HG03064 (cell line): ENCODE results near the gene VPS33B.
"Not testable (repeated sequence)": the region's sequence is repeated elsewhere in the genome, so short reads cannot be mapped to it uniquely, and the experiment has no call there.

ENCODE experiments used
- ATAC-seq: cut with Tn5 transposase; IDR thresholded peaks from one replicate; pipeline ENCODE4 v1.9.1; 2021; ENCODE audit warnings: low read depth; ENCODE audit not compliant: unreplicated experiment

The VPS33B gene

DNA sequence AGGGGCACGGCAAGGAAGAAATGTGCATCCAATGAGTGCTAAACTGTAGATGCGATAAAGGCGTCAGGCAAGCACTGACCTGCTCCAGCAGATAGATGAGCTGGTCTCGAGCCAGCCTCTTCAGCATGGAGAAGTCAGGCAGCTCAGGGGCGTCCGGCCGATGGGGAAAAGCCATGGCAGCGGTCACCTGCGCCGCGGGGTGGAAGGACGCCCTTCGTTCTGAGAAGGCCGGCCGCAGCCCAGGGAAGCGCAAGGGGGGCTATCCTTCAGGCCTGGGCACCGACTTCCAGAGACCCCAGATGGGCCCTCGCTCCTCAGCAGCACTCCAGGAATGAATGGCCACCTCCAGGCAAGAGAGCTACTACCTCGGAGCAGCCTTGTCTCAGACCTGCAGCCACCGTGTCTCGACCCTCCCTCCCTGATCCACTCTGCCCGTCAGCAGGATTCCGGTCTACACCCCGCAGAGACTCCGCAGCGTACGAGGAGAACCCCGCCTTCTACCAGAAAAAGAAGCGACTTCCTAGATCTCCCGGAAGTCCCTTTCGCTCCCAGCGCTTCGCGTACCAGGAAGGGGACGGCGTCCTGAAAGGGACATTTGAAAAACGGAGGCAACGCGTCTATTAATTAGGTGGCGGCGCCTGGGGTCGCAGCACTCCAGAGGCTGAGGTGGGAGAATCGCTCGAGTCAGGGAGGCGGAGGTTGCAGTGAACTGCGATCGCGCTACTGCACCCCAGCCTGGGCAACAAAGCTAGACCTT, at the start of gene VPS33B:
Gene VPS33B, minus strand, starts transcription at position 520 of the 757 bp plus-strand sequence. Its CDS starts 345 bp downstream, at position 175.
- ATAC-seq: peak; percentile 55

GRCh38 chr15:91072161-91072560, 49.8 kb upstream of the VPS33B start:
- no peak for ATAC-seq

- no peak for ATAC-seq
Measured at GRCh38 chr15:91070872-91071271, 48.5 kb upstream of the VPS33B start.

DNA sequence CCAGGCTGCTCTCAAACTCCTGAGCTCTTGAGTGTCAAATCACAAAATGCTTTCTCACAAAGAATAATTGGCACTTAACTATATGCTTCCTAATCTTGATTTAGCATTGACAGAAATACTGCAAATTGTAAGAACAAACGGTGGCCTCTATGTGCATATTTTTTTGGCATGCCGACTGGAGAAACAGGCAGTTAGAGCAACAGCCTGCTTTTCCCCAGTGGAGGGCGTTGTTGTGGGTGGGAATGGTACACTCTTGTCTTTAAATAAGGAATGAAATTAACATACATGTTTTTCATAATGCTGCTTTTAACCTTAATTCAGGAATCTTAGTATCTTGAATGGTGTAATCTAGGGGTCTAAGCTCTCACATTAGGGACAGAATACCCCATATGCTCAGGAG, 46.6 kb upstream of the VPS33B start:
- no peak for ATAC-seq

DNA sequence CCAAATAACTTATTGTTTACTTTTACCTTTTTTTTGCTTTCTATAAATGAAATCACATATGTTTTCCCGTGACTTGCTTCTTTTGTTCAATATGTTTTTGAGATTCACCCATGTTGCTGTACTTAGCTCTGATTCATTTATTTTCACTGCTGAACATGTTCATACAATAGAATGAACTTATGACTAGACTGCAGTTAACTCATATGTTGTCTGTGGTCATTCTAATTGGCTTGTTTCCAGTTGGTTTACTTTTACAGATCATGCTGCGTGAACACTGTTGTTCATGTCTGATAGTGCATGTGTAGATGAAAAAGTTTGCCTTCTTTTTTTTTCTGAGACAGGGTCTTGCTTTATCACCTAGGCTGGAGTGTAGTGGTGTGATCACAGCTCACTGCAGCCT, 46.0 kb upstream of the VPS33B start:
- ATAC-seq: no peak

- no peak for ATAC-seq
Measured at GRCh38 chr15:91067036-91067435, 44.6 kb upstream of the VPS33B start.

DNA sequence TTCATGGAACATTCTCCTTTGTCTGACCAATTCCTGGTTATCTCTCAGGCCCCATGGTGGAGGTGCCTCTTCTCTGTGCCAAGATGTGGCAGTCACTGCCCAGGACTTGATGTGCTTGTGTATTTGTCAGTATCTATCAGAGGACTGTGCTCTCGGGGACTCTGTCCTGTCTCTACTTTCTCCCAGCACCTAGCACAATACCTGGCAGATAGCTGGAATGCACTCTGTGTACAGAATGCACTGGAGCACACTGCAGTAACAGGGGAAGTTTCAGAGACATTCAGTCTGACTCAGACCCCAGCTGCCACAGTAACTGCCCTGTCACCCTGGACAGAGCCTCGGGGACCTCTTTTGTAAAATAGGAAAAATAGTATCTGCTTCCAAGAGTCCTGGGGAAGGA, 43.1 kb upstream of the VPS33B start:
- no peak for ATAC-seq

- ATAC-seq: no peak
Measured at GRCh38 chr15:91061997-91062396, 39.6 kb upstream of the VPS33B start.

DNA sequence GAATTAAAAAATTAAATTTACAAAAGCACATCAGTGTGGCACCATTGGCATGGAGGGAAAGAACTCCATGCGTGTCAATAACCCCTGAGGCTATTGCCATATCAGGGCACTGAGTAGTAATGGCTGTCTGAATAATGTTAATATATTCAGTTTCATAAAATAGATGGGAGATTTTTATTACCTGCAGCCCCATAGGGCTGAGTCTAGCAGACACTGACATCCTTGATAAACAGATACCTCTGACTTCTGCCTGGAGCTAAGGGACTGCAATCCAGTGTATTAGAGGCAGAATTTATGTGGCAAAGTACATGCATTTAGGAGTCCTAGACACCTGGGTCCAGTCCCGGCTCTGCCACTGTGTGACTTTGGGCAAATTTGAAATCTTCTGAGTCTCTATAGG, 38.8 kb upstream of the VPS33B start:
- no peak for ATAC-seq

DNA sequence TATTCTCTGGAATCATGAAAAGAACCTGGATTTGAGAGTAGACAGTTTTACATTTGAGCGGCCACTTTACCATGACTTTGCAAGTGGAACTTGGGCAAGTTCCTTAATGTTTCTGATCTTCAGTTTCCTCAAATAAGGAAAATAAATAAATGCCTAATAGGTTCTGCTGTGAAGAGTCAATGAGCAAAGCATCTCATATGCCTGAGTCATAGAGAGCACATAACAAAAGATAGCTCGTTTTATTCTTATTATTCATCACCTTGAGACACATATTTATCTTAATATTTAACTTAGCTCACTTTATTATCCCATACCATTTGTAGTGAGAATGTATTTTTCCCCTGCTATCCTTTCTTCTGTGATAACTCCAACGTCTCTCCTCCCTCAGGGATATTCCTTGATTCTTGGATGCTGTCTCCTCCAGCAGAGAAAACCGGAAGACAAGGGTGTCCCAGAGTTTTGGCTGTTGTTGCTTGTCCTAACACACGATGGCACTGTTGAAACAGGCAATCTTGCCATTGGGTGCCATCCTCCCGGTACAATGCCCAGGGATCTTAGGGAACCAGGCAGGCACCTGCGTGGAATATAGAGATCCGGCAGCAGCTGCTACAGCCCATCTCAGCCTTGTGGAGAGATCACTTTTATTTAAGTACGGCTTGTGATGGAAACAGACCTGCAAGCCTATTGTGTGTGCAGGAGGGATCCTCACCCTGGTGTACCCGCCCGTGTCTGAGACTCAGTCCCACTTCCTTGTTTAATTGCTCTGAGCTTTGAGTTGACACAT, 33.3 kb upstream of the VPS33B start:
- ATAC-seq: no peak

GRCh38 chr15:91054816-91055215, 32.4 kb upstream of the VPS33B start:
- ATAC-seq: no peak

- no peak for ATAC-seq
Measured at GRCh38 chr15:91051248-91051647, 28.9 kb upstream of the VPS33B start.

- ATAC-seq: no peak
Measured at GRCh38 chr15:91050128-91050455, 27.7 kb upstream of the VPS33B start.

- peak; percentile 89 for ATAC-seq
Measured at GRCh38 chr15:91049378-91050127, 27.2 kb upstream of the VPS33B start.

GRCh38 chr15:91047545-91048199, 25.3 kb upstream of the VPS33B start:
- no peak for ATAC-seq

- not testable (repeated sequence) for ATAC-seq
Measured at GRCh38 chr15:91046056-91046455, 23.7 kb upstream of the VPS33B start.

DNA sequence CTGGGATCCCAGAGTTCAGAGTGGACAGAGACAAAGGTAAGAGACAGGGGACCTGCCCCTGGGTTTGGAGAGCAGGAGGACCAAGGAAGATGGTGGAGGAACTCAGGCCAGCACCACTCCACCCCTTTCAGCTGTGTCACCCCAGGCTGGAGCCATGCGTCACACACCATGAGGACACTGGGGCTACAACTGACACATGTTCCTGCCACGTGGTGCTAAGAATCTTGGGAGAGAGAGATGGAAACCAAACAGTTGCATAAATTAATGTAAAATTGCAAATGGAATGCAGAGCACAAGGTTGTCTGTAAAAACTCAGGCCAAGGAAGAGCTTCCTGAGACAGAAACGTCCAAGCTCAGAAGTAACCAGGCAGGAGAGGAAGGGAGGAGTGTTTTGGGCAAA, 22.7 kb upstream of the VPS33B start:
- ATAC-seq: no peak

DNA sequence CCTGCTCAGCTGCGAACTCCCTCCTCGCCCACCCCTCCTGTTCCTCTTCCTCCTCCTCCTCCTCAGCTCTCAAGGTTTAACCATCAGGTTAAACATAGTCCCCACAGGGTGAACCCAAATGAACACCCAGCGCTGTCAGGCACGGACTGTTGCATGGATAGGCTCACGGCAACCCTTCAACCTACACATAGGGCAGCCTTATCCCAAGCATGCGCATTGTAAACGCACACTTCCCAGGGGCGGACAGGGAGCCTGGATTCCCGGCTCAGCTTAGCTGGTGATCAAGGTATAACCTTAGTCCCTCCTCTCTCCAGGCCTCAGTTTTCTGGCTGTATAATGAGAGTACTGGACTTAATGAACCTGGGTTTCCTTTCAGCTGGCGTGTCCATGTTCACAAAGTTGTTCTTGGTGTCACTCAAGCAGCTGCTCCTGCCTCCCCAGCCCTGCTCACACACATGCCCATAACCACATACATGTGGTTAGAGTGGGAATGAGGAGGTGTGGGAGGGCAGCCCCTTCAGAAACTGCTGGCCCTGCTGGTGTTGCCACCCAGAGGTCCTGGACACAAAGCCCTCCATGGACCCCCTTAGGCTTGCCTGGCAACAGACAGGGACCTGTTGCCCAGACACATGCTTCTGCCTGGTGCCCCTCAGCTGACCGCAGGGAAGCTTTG, 20.9 kb upstream of the VPS33B start:
- no peak for ATAC-seq

DNA sequence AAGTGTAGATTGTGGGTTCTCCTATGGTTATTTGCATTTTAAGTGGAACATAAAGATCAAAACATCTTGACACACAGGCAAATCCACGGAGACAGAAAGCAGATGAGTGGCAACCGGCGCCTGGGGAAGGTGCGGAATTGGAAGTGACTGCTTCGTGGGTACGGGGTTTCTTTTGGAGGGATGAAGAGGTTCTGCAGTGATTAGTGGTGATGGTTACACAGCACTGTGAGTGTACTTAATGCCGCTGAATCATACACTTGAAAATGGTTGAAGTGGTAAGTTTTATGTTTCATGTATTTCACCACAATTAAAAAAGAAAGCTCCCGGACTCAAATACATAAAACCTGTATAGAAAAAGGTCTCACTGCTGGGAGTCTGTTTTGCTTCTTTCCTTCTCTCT, 18.5 kb upstream of the VPS33B start:
- no peak for ATAC-seq

DNA sequence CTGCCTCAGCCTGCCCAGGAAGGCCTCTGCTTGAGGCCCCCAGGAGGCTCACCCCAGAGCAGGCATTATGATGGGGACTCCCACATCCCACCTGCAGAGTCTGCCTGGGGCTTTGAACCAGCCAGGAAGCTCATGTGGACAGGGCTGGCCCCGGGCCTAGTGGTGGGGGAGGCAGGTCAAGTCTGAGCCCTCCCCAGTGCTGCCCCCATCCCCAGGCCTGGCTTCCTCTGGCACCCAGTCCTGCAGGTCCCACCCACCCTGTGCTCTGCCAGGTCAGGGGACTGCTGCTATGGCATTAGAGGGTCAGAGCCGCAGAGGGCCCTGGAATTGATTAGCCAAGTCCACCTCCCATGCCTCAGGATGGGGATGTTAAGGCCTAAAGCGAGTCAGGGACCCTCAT, 17.6 kb upstream of the VPS33B start:
- no peak for ATAC-seq
